Vein endothelial cell (primary cell): ENCODE measurements around the gene KRTAP22-2. TPM values are rescaled to one million over a fixed set of nuclear protein-coding genes. Genes with fewer than 3 reads are reported as not detected.

Experiments used
- small RNA-seq: library from RNA; depleted of rRNA; stranded (forward); fragments of <200 nt; gene quantifications from one replicate; pipeline ENCODE3, GENCODE V24; 2012
- total RNA-seq: library from RNA; depleted of rRNA; stranded (reverse); fragments of >200 nt; gene quantifications from 2 replicates; pipeline ENCODE4 v1.2.3, GENCODE V29; 2012

KRTAP22-2 gene
- total RNA-seq, result not detected in 2 replicates

DNA sequence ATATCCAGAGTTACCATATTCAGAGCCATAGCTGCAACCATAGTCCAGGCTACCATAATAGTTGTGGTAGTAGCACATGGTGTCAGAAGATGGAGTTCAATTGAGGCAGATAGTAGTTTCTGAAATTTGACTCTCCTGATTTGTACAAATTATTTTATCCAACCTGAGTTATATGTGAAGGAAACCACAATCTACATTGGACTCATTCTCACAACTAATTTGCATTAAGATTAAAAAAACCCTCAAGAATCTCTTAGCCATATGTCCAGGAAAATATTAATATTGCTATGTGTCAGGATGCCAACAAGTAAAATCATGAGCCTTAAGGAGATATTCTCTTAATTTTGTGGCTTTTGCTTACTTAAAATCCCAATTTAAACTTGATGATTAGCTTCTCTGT is at the start of gene KRTAP22-2:
TSS of gene KRTAP22-2 (minus strand) at position 101 of the 400 bp plus-strand sequence.

DNA sequence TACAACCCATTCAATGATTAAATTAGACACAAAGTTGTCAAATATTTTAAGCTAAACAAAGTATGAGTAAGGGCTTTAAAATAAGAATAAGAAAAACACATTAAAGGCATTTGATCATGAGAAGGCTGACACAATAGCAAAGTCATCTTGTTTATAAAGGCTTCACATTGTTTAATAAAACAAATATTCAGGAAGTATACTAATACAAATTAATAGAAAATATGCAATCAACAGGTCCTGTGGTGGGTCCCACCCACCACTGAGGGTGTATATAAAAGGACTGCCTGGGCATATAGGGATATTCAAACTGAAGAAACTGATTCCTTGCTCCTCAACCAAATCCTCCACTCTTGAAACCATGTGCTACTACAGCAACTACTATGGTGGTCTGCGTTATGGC is 44.7 kb upstream of the KRTAP22-2 start, which contains the start of gene KRTAP20-2:
TSS of gene KRTAP20-2 (plus strand) at position 301 of the 400 bp plus-strand sequence. CDS start at position 359, 58 bp downstream.

DNA sequence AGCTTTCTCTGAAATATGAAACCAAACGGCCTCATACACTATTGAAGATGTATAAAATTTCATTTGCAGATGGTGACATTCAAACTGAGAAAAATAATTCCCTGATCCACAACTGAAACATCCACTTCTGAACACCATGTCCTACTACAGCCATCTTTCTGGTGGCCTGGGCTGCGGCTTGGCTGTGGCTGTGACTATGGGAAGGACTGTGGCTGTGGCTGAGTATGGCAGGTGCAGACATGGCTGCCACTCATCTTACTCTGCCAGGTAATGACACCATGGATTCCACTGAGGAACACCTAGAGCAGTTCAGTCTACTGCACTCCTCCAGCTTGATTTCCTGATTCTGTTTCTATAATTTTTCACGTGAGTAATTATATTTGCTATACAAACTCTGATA is 30.3 kb upstream of the KRTAP22-2 start, which contains the start of gene KRTAP20-4:
TSS of gene KRTAP20-4 (plus strand) at position 106 of the 400 bp plus-strand sequence.

DNA sequence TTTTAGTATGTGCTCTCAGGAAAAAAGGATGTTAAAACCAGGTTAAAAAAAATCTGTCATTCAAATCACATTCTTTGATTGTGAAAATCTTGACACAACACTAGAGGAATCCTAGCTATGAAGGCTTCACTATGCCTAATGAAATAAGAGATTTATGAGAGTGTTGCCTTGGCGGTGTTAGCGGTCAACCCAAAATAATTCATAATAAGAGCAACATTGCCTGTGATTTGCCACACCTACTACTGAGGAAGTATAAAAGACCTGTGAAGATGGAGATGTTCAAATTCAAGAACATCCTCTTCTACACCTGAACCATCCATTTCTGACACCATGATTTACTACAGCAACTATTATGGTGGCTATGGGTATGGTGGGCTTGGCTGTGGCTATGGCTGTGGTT is 25.9 kb upstream of the KRTAP22-2 start, which contains the start of gene KRTAP20-1:
TSS of gene KRTAP20-1 (plus strand) at position 301 of the 400 bp plus-strand sequence. CDS start at position 331, 30 bp downstream.

DNA sequence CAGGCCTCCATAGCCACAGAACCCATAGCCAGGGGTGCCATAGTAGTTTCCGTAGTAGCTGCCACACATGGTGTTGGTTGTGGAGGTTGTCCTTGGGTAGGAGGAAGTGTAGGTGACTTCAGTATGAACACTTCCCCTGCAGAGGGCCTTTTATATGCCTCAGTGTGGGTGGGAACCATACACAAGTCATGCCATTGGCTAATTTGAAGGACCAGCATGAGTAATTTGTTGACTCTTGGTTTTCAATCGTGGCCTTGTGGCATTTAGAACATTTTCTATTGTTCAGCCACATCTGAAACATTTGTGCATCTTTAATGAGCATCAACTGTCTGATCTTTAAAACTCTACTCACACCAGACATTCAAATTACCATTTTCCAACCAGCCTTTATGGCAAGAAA is 23.6 kb upstream of the KRTAP22-2 start, which contains the start of gene KRTAP6-1:
TSS of gene KRTAP6-1 (minus strand) at position 95 of the 400 bp plus-strand sequence. CDS start at position 69, 26 bp downstream.

DNA sequence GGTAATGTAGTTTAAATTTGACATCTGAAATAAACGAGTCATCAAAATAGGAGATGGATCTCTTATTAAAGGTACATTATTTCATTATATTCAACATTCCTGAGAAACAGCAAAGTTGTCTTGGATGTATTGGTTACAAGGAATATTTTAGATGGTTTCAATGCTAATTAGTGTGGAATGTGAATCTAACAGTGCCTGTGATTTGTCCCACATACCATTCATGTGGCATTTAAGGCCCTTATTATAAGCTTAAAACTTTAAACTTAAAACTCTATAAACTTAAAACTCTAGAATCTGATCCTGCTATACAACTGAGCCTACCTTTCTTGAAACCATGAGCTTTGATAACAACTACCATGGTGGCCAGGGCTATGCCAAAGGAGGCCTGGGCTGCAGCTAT is 10.6 kb upstream of the KRTAP22-2 start, which contains the start of gene KRTAP22-1:
TSS of gene KRTAP22-1 (plus strand) at position 301 of the 400 bp plus-strand sequence.

DNA sequence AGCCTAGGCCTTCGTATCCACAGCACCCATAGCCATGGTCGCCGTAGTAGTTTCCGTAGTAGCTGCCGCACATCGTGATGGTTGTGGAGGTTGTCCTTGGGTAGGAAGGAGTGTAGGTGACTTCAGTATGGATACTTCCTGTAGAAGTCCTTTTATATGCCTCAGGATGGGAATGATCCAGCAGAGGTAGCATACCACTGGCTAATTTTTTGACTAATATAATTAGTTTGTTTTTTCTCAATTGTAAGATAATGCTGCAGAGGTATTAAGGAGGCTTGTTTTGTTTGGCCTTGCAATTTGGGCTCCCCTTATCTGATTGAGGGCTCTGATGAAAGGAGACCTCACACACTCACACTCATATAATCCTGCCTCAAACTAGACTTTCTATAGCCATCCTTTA is 8.6 kb upstream of the KRTAP22-2 start, which contains the start of gene KRTAP6-2:
TSS of gene KRTAP6-2 (minus strand) at position 101 of the 400 bp plus-strand sequence. CDS start at position 73, 28 bp downstream.

DNA sequence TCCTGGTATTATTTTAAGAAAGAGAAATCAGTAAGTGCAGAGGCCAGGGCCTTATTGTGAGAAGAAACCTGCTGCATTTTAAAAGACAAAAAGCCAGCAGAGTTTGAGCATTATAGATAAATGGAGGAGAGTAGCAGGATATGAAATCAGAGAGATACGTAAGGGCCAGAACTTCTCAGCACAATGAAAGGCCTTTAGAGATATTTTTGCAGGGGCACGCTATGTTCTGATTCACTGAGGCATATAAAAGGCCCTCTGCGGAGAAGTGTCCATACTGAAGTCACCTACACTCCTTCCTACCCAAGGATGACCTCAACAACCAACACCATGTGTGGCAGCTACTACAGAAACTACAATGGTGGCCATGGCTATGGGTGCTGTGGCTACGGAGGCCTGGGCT is 1.9 kb upstream of the KRTAP22-2 start, which contains the start of gene KRTAP6-3:
TSS of gene KRTAP6-3 (plus strand) at position 301 of the 400 bp plus-strand sequence. CDS start at position 307, 6 bp downstream.

DNA sequence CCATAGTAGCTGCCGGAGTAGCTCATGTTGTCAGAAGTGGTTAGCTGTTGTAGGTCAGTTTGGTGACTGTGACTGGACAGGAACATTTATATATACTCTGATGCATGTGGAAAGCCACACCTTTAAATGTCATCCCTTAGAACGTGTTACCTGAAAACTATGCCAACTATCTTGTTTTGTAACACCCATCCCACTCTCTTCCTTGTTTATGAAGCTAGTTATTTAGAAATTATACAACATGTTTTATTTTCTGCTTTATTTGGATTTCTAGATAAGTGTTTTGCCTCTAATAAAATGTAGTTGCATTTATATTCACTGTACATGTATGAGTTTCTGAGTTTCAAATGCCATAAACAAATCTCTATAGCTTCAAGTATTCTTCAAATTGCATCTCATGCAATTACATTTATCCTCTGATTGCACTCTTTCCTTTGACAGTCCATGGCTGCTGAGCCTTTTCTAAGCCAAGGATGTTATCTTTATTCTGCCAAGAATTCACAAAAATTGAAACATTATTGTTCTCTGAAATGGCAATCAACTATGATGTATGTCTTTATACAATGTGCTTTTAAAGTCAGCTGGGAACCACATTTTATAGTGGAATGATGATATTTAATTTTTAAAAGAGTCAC is 28.8 kb downstream of the KRTAP22-2 start, which contains the start of gene KRTAP19-7:
TSS of gene KRTAP19-7 (minus strand) at position 51 of the 632 bp plus-strand sequence. CDS start at position 26, 25 bp downstream.

DNA sequence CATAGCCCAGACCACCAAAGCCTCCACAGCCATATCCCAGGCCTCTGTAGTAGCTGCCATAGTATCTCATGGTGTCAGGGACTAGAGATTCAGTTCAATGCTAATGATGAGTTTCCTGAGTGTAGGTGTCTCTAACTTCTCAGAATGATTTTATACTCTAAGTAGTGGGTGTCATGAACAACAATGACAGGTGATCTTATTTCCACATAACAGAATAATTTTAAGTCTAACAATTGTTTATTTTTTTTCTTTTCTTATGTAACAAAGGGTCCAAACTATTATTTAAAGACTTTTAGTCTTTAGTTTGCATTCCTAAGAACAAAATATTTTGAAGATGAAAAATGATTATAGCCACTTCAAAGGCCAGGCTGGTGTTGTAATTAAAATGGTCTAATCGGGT is 48.4 kb downstream of the KRTAP22-2 start, which contains the start of gene KRTAP19-6:
TSS of gene KRTAP19-6 (minus strand) at position 101 of the 400 bp plus-strand sequence. CDS start at position 70, 31 bp downstream.

Small RNA genes within 50 kb of the gene (small RNA-seq; reads per million reads assigned to genes)
- gene KRTAP20-1, result not detected
- not detected for gene KRTAP20-4
- gene KRTAP22-1, result not detected
- not detected for gene KRTAP22-2

Other genes with a start within 250 kb of the KRTAP22-2 start
- not detected in 2 replicates for gene KRTAP23-1, start 241.8 kb downstream of the KRTAP22-2 start, total RNA-seq
- not detected in 2 replicates for gene KRTAP13-2, start 218.1 kb downstream of the KRTAP22-2 start, total RNA-seq
- gene KRTAP13-1, start 194.4 kb downstream of the KRTAP22-2 start, total RNA-seq, result not detected in 2 replicates
- gene KRTAP13-3, start 164.5 kb downstream of the KRTAP22-2 start, total RNA-seq, result not detected in 2 replicates
- not detected in 2 replicates for gene KRTAP13-4, start 160.2 kb downstream of the KRTAP22-2 start, total RNA-seq
- not detected in 2 replicates for gene KRTAP15-1, start 150.1 kb downstream of the KRTAP22-2 start, total RNA-seq
- not detected in 2 replicates for gene KRTAP19-1, start 110.0 kb downstream of the KRTAP22-2 start, total RNA-seq
- gene KRTAP19-2, start 103.0 kb downstream of the KRTAP22-2 start, total RNA-seq, result not detected in 2 replicates
- gene KRTAP19-3, start 98.4 kb downstream of the KRTAP22-2 start, total RNA-seq, result not detected in 2 replicates
- gene KRTAP19-4, start 93.2 kb downstream of the KRTAP22-2 start, total RNA-seq, result not detected in 2 replicates
- not detected in 2 replicates for gene KRTAP19-5, start 88.3 kb downstream of the KRTAP22-2 start, total RNA-seq
- not detected in 2 replicates for gene KRTAP19-6, start 48.5 kb downstream of the KRTAP22-2 start, total RNA-seq
- not detected in 2 replicates for gene KRTAP19-7, start 29.1 kb downstream of the KRTAP22-2 start, total RNA-seq
- gene KRTAP6-3, start 2.0 kb upstream of the KRTAP22-2 start, total RNA-seq, result not detected in 2 replicates
- not detected in 2 replicates for gene KRTAP6-2, start 8.5 kb upstream of the KRTAP22-2 start, total RNA-seq
- not detected in 2 replicates for gene KRTAP22-1, start 10.7 kb upstream of the KRTAP22-2 start, total RNA-seq
- gene KRTAP6-1, start 23.5 kb upstream of the KRTAP22-2 start, total RNA-seq, result not detected in 2 replicates
- gene KRTAP20-1, start 26.0 kb upstream of the KRTAP22-2 start, total RNA-seq, result not detected in 2 replicates
- gene KRTAP20-4, start 30.2 kb upstream of the KRTAP22-2 start, total RNA-seq, result not detected in 2 replicates
- gene KRTAP20-2, start 44.8 kb upstream of the KRTAP22-2 start, total RNA-seq, result not detected in 2 replicates
- gene KRTAP20-3, start 52.5 kb upstream of the KRTAP22-2 start, total RNA-seq, result not detected in 2 replicates
- gene KRTAP21-3, start 128.4 kb upstream of the KRTAP22-2 start, total RNA-seq, result not detected in 2 replicates
- gene KRTAP21-2, start 156.9 kb upstream of the KRTAP22-2 start, total RNA-seq, result not detected in 2 replicates
- gene KRTAP21-1, start 165.0 kb upstream of the KRTAP22-2 start, total RNA-seq, result not detected in 2 replicates
- not detected in 2 replicates for gene KRTAP8-1, start 222.9 kb upstream of the KRTAP22-2 start, total RNA-seq
- gene KRTAP7-1, start 239.4 kb upstream of the KRTAP22-2 start, total RNA-seq, result not detected in 2 replicates